ENCODE results near the gene KRT6A. TPM values are rescaled to one million over a fixed set of nuclear protein-coding genes. Genes with fewer than 3 reads are reported as not detected.
"Not testable (repeated sequence)": the region's sequence is repeated elsewhere in the genome, so short reads cannot be mapped to it uniquely, and the experiment has no call there.

KRT6A gene
- total RNA-seq, 2 donors from 2014 or later: not detected

DNA sequence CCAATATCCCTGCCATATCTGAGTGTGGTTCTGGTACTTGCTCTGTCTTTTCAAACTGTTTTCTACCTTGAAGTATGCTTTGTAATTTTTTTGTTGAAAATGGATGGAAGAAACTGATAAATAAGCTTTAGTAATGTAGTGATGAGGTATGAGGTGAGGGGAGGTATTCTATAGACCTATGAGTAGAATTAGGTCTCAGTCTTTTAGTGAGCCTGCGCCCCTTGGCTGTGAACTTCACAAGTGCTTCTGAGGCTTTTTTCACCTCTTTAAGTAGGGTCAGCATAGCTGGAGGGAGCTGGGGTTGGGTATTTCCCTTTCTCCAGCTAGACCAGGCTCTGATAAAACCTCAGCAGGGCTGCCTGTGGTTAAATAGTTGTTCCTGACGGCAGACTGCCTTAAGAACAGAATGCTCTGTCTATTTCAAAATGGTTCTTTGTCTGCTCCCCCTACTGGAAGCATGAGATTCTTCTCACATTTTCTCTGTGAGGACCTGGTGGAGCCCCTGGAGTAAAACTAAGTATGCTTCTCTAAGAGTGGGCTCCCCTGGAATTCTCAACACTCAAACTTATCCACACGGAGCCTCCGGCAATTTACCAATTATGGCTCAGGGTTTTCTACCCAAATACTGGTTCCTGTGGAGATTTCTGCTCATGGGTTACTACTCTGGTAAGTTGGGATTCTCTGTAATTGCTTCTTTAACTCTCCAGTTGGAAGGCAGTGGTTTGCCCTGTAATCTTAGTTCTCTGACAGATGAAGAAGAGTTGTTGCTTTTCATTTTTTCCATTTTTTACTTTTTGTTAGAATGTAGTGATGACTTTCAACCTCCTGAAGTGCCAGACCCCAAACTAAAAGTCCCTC is 14.0 kb upstream of the KRT6A start:
- ATAC-seq (no peak), DNase-seq (no peak)
- Mint-ChIP-seq H3K4me1 (peaks cover 2% of the 10 kb centered on the region), H3K4me3 (no peak overlapping the region), H3K27ac (no peak overlapping the region), H3K36me3 (ENCODE audit: low read depth) (no peaks in the 10 kb centered on the region), H3K27me3 (peaks cover 50% of the 10 kb centered on the region)
- no peaks in the 10 kb centered on the region for H3K9me3 ChIP-seq (ENCODE audit: control insufficient read depth, low read length, poor library complexity, severe bottlenecking)

DNA sequence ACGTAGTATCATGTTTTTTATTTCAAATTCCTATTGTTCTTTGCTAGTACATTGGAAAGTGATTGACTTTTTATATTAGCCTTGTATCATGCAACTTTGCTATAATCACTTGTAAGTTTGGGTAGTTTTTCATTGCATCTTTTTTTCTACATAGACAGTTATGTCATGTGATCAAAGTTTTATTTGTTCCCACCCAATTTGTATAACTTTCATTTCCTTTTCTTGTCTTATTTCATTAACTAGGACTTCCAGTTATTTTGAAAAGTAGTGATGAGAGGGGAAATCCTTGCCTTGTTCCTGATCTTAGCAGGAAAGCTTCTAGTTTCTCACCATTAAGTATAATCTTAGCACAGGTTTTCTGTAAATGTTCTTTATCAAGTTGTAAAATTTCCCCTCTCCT is 9.8 kb upstream of the KRT6A start:
- H3K4me3 Mint-ChIP-seq: no peak overlapping the region
- H3K4me1 Mint-ChIP-seq: no peaks in the 10 kb centered on the region
- H3K36me3 Mint-ChIP-seq (ENCODE audit: low read depth): peaks cover 3% of the 10 kb centered on the region
- no peak overlapping the region for H3K27ac Mint-ChIP-seq
- DNase-seq: no peak
- H3K27me3 Mint-ChIP-seq: peaks cover 47% of the 10 kb centered on the region
- H3K9me3 ChIP-seq (ENCODE audit: control insufficient read depth, low read length, poor library complexity, severe bottlenecking): no peaks in the 10 kb centered on the region
- ATAC-seq: no peak

DNA sequence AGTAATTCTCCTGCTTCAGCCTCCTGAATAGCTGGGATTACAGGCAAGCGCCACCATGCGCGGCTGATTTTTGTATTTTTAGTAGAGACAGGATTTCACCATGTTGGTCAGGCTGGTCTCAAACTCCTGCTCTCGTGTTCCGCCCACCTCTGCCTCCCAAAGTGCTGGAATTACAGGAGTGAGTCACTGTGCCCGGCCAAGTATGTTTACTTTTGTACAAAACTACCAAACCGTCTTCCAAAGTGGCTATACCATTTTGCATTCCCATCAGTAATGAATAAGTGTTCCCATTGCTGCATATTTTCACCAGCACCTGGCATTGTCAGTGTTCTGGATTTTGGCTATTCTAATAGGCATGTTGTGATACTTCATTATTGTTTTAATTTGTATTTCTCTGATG is 8.4 kb upstream of the KRT6A start:
- H3K36me3 Mint-ChIP-seq (ENCODE audit: low read depth): peaks cover 3% of the 10 kb centered on the region
- H3K9me3 ChIP-seq (ENCODE audit: control insufficient read depth, low read length, poor library complexity, severe bottlenecking): no peaks in the 10 kb centered on the region
- H3K27ac Mint-ChIP-seq: no peak overlapping the region
- H3K4me3 Mint-ChIP-seq: no peak overlapping the region
- DNase-seq (no peak), ATAC-seq (no peak)
- peaks cover 43% of the 10 kb centered on the region for H3K27me3 Mint-ChIP-seq
- H3K4me1 Mint-ChIP-seq: no peaks in the 10 kb centered on the region

DNA sequence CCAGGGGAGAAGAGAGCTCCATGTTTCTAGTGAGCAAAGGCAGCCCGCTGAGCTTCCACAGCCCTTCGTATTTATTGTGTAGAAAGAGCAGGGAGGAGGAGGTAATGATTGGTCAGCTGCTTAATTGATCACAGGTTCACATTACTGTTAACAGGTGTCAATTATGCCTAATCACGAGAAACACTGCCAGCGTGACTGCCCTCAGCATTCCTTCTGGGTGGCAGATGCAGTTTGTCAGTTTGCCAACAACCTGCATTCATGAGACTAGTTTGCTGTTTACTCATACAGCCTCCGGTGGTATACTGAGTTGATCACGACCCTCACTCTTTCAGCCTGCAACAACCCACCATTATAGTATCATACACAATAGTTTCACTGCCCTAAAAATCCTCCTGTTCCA is 7.5 kb upstream of the KRT6A start:
- not testable (repeated sequence) for H3K4me1 Mint-ChIP-seq; H3K36me3 Mint-ChIP-seq (ENCODE audit: low read depth); H3K9me3 ChIP-seq (ENCODE audit: control insufficient read depth, low read length, poor library complexity, severe bottlenecking); DNase-seq; H3K4me3 Mint-ChIP-seq; ATAC-seq; H3K27ac Mint-ChIP-seq
- peaks cover 40% of the 10 kb centered on the region for H3K27me3 Mint-ChIP-seq

DNA sequence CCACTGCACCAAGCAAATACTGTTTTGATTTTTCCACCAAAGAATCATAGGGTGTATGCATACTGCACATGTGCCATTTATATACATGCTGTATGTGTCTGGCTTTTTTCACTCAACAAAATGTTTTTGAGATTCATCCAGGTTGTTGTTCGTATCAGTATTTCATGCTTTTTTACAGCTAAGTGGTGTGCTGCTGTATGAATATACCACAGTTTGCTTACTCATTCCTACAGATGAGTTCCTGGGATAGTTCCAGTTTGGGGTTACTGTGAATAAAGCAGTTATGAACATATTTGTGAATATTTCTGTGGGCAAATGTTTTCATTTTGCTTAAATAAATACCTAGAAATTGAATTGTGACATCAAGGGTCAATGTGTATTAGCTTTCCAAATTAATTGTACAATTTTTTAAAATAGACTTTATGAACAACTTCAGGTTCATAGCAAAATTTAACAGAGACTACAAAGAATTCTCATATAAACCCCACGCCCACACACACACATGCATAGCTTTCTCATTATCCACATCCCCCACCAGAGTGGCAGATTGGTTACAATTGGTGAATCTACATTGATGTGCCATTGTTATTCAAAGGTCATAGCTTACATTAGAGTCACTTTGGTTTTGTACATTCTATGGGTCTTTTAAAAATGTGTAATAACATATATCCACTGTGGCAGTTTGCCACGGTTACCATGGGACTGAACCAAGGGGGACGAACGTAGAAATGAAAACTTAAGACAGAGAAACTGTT is 6.9 kb upstream of the KRT6A start:
- DNase-seq (no peak), ATAC-seq (no peak)
- no peak overlapping the region for H3K4me3 Mint-ChIP-seq
- no peak overlapping the region for H3K27ac Mint-ChIP-seq
- H3K9me3 ChIP-seq (ENCODE audit: control insufficient read depth, low read length, poor library complexity, severe bottlenecking): no peaks in the 10 kb centered on the region
- peaks cover 39% of the 10 kb centered on the region for H3K27me3 Mint-ChIP-seq
- peaks cover 3% of the 10 kb centered on the region for H3K36me3 Mint-ChIP-seq (ENCODE audit: low read depth)
- peaks cover 4% of the 10 kb centered on the region for H3K4me1 Mint-ChIP-seq

DNA sequence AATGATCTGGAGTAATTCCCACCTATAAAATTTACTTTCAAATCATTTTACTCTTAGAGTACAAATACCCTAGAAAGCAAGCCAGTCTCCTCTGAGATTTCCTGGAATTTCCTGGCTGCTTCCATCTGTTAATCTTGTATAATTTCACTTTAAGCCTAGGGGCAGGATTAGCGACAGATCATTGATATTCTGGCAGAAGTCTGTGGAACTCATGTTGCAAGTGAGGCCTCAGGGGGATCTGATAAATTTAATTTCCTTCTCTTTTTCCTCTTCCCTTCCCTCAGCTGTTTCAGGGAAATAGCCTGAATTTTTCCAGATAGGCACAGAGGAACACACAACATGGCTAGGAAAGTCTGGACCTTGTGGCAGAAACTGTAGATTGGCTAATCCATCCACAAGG is 5.9 kb upstream of the KRT6A start:
- no peaks in the 10 kb centered on the region for H3K9me3 ChIP-seq (ENCODE audit: control insufficient read depth, low read length, poor library complexity, severe bottlenecking)
- H3K36me3 Mint-ChIP-seq (ENCODE audit: low read depth): peaks cover 3% of the 10 kb centered on the region
- DNase-seq: no peak
- no peak overlapping the region for H3K27ac Mint-ChIP-seq
- H3K4me1 Mint-ChIP-seq: peaks cover 4% of the 10 kb centered on the region
- ATAC-seq: no peak
- H3K27me3 Mint-ChIP-seq: peaks cover 48% of the 10 kb centered on the region
- no peak overlapping the region for H3K4me3 Mint-ChIP-seq

DNA sequence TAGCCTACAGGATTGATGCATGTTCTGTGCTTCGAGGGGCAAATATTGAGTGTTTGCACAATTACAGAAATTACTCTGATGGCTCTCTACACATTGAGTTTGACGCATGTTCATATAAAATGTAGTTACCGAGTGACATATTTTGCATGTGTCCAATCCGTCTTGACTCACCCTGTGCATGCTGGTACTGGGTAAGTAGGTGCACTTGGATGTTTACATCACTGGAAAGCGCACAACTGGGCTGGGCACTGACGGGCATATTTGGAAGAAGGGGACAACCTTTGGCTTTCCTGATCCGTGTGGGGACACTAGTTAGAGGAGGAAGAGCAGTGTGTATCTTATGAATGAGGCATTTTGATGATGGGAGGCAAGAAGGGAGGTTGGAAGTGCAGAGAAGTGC is 4.9 kb upstream of the KRT6A start:
- Mint-ChIP-seq H3K4me3 (no peak overlapping the region), H3K27ac (no peak overlapping the region), H3K27me3 (peaks cover 58% of the 10 kb centered on the region), H3K4me1 (peaks cover 4% of the 10 kb centered on the region), H3K36me3 (ENCODE audit: low read depth) (peaks cover 3% of the 10 kb centered on the region)
- ATAC-seq: no peak
- H3K9me3 ChIP-seq (ENCODE audit: control insufficient read depth, low read length, poor library complexity, severe bottlenecking): no peaks in the 10 kb centered on the region
- DNase-seq: no peak

DNA sequence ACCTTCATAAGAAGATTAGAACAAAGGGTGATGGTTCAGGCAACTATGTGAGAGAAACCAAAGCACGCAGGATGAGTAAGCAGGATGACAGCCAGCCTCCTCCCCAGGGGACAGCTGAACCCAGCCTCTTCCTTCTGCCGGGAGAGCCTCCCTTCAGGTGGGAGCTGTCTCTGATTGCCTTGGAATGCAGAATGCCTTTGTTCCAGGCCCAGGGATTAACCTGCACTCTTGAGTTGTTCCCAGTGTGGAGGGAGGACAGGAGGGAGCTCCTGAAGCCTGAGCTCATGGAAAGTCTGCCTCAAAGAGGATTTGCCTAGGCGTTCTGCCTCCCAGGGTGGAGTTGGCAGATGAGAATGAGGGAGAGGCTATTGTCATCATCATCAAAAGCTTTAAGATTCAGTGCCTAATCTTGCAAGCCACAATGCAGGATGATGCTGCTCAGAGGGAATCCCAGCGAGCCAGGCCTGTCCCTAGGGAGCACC is 3.6 kb upstream of the KRT6A start:
- DNase-seq (no peak), ATAC-seq (no peak)
- H3K9me3 ChIP-seq (ENCODE audit: control insufficient read depth, low read length, poor library complexity, severe bottlenecking): no peaks in the 10 kb centered on the region
- H3K36me3 Mint-ChIP-seq (ENCODE audit: low read depth): peaks cover 3% of the 10 kb centered on the region
- H3K27me3 Mint-ChIP-seq: peaks cover 65% of the 10 kb centered on the region
- H3K4me3 Mint-ChIP-seq: no peak overlapping the region
- no peak overlapping the region for H3K27ac Mint-ChIP-seq
- H3K4me1 Mint-ChIP-seq: peaks cover 4% of the 10 kb centered on the region

DNA sequence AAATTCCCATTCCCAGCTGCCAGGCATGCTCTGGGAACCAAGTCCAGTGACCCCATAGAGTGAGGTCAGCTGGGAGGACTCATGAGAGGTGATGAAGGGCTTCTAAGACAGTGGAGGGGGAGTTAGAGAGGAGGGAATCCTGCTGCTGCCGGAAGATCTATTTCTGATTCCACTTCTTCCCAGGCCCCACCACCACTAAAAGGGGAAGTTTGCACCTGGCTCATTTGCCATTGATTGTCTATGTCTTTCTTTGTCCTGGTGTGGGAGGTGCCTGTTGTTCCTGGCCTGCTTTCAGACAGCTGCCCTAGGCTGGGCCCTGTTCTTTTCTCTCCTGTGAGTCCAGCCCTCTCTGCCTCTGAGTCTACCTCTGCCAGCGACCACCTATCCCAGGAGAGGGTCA is 3.0 kb upstream of the KRT6A start:
- DNase-seq: no peak

DNA sequence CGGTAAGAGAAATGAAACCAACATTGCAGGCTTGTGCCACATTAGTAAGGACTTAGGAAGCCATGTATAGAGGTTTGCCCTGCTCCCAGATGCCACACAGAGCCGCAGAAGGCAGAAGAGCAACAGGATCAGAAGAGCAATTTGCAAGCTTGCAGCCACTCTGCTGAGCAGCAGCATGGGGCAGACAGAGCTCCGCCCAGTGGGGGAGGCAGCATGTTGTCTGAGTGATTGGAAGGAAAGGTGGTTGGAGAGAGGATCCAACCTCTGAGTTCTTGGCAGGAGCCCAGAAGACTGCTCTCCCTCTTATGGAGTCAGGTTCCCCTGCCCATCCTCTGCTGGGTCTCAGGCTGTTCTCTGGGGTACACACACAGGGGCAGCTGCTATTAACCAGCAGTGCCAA is 2.3 kb upstream of the KRT6A start:
- H3K9me3 ChIP-seq (ENCODE audit: control insufficient read depth, low read length, poor library complexity, severe bottlenecking): no peaks in the 10 kb centered on the region
- peaks cover 3% of the 10 kb centered on the region for H3K36me3 Mint-ChIP-seq (ENCODE audit: low read depth)
- no peak for DNase-seq
- no peak for ATAC-seq
- no peak overlapping the region for H3K4me3 Mint-ChIP-seq
- peaks cover 73% of the 10 kb centered on the region for H3K27me3 Mint-ChIP-seq
- H3K27ac Mint-ChIP-seq: no peak overlapping the region
- peaks cover 4% of the 10 kb centered on the region for H3K4me1 Mint-ChIP-seq

More for the DNA sequence above, 3.0 kb upstream of the KRT6A start:
- Mint-ChIP-seq H3K4me1 (peaks cover 4% of the 10 kb centered on the region), H3K4me3 (no peak overlapping the region), H3K27ac (no peak overlapping the region), H3K36me3 (ENCODE audit: low read depth) (peaks cover 3% of the 10 kb centered on the region), H3K27me3 (peaks cover 67% of the 10 kb centered on the region)
- ATAC-seq: no peak
- H3K9me3 ChIP-seq (ENCODE audit: control insufficient read depth, low read length, poor library complexity, severe bottlenecking): no peaks in the 10 kb centered on the region

DNA sequence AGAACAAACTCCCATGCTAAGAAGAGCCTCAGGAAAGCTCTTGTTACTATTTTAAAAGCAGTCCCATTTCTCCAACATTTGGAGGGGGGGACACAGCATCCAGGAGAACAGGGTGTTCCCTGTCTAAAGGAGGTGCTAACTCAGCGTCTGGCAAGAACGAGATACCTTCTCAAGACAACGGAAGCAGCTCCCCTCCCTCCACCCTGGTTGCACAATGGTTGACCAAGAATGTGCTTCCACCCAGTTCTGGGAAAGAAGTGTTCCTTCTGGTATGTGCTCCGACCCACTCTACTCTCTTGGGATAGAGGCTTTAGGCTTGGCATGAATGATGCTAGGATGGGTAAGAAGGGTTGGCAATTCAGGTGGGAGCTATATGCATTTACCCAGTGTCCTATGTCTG is 1.5 kb upstream of the KRT6A start:
- DNase-seq (no peak), ATAC-seq (no peak)
- H3K36me3 Mint-ChIP-seq (ENCODE audit: low read depth): peaks cover 3% of the 10 kb centered on the region
- H3K4me1 Mint-ChIP-seq: peaks cover 4% of the 10 kb centered on the region
- H3K27ac Mint-ChIP-seq: no peak overlapping the region
- no peaks in the 10 kb centered on the region for H3K9me3 ChIP-seq (ENCODE audit: control insufficient read depth, low read length, poor library complexity, severe bottlenecking)
- H3K27me3 Mint-ChIP-seq: peaks cover 81% of the 10 kb centered on the region
- H3K4me3 Mint-ChIP-seq: no peak overlapping the region

DNA sequence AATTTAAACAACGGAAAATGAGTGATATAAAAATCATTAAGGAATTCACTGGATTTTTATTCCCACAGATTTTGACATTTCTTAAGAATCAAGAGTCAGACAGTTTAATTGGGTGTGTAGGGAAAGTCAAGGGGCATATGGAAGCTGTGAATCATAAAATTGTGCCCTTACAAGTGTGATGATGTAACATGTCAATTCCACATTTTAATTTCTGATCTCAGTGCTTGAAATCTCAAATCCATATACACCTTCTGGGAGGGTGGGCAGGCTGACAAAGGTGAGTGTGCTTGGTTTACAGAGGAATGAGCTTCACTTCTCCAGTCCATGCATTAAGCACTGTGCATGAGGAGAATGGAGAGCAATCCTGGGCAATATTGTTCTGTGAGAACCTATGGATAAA is 1.0 kb upstream of the KRT6A start:
- Mint-ChIP-seq H3K4me1 (peaks cover 4% of the 10 kb centered on the region), H3K36me3 (ENCODE audit: low read depth) (peaks cover 3% of the 10 kb centered on the region), H3K27me3 (peaks cover 84% of the 10 kb centered on the region), H3K27ac (no peak overlapping the region), H3K4me3 (no peak overlapping the region)
- no peaks in the 10 kb centered on the region for H3K9me3 ChIP-seq (ENCODE audit: control insufficient read depth, low read length, poor library complexity, severe bottlenecking)
- no peak for DNase-seq
- no peak for ATAC-seq

DNA sequence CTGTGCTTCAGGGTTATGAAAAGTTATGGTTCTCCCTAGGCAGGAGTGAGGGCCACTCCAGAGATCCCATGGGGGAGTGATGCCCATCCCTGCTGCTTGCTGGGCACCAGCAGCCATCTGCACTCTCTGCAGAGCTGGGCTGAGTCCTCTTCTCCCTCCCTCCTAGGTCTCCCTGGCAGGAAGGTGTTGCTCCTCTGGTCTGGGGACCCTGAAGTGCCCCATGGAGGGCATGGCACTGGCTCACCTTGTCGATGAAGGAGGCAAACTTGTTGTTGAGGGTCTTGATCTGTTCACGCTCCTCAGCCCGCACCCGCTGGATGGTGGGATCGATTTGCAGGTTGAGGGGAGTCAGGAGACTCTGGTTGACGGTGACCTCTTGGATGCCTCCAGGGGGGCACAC is 652 bp downstream of the KRT6A start:
- H3K9me3 ChIP-seq (ENCODE audit: control insufficient read depth, low read length, poor library complexity, severe bottlenecking); ATAC-seq; H3K4me3 Mint-ChIP-seq; H3K4me1 Mint-ChIP-seq; H3K36me3 Mint-ChIP-seq (ENCODE audit: low read depth); H3K27ac Mint-ChIP-seq; DNase-seq: not testable (repeated sequence)
- H3K27me3 Mint-ChIP-seq: peaks cover 84% of the 10 kb centered on the region
